Activated T-cell treated with anti-CD3 and anti-CD28 coated beads for 4 hours (primary cell): ENCODE measurements around the gene MOGAT2.
A peak's percentile ranks its signal among the peaks of the same experiment; 100 is the strongest.

Source experiments
- DNase-seq: peaks from one replicate; pipeline ENCODE4 v3.0.0-alpha.2; 2020

The MOGAT2 gene

DNA sequence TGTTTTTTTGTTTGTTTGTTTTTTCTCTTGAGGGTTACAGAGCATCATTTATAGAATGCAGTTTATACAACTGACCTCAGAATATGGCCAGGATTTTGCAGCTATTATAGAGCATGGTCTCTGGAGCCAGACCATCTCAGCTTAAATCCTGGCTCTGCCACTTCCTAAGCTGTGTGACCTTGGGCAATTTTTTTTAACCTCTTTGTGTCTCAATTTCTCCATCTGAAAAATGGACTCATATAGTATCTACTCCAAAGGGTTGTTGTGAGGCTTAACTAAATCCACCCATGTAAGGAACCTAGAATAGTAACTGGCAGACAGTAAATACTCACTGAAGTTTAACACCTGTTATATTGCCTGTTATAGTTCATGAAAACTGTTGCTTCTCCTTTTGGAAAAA, 42.6 kb downstream of the MOGAT2 start:
- no peak for DNase-seq

DNA sequence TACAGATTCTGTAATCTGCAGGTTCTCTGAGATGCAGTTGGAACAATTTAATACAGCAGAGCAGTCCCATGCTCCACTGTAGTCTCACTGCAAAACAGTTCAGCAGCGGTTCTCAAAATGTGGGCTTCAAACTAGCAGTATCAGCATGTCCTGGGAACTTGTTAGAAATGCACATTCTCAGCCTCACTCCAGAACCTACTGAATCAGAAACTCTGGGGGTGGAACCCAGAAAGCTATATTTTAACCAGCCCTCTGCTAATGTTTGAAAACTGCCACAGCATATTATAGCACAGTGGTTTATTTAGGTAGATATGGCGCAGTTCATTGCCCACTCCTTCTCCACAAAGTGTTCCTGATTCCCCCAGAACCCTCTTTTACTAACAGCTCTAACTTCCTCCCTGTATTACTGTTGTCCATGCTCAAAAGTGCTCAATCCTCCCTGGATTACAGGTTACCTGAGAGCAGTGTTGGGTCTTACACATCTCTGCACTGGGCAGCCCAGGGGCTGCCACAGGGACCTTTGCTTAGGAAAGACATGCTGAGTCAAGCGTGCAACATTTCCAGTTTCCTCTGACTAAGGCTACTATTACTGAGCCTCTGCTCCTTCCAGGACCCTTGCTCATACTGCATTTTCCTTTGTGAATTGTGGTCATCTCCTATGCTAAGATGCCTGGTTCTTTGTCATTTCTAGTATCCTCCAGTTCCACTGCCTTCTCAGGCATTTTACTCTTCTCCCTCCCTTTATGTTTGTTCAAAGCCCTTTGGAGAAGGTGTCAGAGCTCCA, 43.3 kb downstream of the MOGAT2 start:
- no peak for DNase-seq

DNA sequence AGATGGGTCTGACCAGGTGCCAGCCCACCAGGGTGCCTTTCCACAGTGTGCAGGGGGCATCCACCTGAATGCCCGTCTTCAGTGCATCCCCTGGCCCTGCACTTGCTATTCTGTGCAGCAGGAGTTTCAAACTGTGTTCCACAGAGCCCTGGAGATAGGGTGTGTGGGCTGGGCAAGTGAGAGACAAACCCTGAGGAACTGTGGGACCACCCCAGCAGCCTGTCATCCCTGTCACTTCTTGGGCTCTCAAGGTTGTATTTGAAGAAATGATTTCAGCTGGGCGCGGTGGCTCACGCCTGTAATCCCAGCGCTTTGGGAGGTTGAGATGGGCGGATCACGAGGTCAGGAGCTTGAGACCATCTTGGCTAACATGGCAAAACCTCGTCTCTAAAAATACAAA, 44.5 kb downstream of the MOGAT2 start:
- DNase-seq: no peak

DNA sequence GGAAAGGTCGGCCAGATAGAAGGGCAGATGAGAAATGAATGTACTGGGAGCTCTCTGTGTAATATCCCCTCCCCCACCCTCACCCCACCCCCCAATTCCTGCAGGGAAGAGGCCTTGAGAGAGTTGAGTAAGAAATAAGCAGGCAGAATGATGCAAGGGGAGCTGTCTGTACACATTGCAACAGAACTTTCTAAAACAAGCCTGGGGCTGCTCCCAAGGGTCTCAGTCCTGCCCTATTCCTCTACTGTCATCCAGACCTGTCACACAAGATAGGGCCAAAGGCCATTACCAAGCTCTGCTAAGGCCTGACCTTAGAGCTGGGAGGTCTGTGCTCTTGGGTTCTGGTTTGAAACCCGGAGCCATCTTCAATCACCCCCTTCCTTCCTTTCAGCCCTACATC, 45.2 kb downstream of the MOGAT2 start:
- no peak for DNase-seq

DNA sequence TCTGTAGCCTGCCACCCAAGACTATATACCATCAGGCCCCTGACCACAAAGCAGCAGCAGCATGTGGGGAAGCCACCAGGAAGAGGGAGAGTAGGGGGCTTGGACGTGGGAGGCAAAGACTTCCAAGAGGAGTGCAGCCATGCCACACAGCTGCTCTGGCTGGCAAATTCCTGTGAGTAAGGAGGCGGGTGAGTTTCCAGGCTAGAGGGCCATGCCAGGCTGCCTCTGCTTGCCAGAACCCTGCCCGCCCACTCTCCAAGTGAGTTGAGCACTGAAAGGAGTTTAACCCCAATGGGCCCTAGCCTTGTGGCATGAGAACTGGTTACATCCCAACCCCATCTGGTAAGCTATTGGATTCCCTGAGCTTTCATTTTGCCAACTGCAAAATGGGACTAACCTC, 46.2 kb downstream of the MOGAT2 start:
- DNase-seq: no peak

DNA sequence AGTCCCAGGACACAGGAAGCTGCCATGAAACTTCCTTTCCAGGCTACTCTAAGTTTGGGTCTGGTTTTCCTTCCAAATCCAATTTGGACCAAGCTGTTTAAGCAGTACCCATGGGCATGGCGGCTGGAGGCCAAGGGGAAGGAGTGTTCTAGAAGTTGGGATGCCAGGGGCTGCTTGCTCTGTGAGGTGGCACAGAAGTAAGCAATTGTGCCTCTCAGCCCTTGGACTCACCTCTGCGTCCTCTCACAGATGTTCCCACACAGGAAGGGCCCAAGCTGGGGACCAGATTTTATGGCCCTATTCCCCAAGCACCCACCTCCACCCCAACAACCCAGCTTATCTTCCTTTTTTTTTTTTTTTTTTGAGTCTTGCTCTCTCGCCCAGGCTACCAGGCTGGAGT, 47.5 kb downstream of the MOGAT2 start:
- DNase-seq: no peak

DNA sequence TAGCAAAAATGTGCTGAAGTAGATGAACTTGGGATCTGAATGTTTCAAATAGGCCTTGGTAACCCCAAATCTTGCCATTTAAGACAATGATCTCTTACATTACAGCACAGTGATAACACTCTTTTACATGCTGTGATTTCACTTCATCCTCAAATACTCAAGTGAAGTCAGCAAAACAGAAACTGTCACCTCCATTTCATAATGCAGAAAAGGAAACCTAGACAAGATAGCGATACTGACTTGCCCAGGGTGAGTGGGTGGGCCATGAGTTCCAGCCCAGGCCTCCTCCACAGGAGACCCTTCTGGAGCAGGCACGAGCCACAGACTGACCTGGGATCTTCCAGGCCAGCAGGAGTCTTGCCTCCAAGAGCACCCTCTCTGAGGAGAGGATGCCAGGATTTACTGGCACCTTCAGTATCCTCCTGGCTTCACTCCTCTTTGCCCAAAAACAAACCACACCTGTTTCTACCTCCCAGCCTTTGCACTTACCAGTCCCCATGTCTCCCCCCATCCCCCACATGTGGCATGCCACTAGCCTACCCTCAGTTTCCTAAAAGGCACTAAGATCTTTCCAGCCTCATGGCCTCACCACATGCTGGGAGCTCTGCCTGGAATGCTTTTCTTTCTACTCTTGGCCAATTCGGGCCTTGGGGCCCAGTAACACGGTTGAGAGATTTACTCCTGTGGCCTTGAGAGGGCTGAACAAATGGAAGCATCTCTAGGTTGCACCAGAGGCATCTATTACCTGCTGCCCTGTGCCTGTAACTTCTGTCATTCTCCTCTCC, 49.0 kb downstream of the MOGAT2 start:
- DNase-seq: no peak

DNA sequence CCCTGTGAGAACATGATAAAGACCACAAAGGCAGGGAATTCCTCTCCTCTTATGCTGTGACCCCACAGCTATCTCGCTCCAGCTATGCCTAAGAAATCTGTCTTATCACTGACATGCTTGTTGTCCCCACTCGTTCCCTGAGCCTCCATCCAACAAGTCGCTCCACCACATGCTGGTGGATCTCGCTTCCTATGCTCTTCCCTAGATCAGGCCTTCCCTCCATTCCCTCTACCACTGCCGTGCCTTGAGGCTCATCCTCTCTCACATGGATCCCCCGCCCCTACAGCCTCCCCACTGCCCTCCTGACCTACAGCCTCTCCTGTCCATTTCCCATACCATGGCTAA, 49.6 kb downstream of the MOGAT2 start:
- DNase-seq: no peak

DNA sequence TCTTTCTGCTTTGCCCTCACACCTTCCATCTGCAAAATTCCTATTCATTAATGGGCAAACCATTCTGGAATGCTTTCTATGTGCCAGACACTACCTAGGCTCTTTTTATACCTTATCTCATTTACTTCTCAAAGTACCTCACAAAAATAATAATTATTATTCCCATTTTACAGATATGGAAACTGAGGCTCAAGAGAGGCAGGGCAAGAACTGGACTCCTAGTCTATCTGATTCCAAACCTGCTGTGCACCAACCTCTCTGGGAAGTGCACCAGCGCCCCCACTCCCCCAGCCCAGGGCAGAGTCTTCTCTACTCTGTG, 50.1 kb downstream of the MOGAT2 start:
- DNase-seq: no peak

DNA sequence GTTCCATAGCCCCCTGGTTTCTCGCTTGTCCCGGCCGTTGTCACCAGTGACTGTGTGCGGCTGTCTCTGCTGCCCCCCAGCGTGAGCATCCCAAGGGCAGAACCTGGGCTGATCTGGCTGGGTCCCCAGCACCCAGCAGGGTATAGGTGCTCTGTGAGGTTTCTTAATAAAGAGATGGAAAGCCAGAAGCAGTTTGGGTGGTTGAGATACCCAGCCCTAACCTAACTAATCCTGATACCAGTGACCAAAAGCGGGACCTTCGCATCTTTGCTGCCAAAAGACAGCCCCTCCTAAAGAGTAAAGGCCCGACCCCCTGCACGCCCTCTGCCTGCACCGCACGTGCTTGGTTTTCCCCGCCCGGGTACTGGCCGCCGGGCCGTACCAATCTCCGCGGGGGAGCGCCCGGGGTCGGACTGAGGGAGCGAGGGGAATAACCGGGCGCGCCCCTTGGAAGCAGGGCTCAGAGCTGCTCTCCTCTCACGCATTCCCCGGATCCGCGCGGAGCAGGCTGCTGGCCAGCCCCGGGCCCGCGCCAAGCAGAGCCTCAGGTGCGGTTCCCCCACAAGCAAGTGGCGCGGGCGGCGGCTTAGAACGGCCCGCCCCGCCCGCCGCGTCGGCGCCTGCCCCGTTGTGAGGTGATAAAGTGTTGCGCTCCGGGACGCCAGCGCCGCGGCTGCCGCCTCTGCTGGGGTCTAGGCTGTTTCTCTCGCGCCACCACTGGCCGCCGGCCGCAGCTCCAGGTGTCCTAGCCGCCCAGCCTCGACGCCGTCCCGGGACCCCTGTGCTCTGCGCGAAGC, 50.7 kb downstream of the MOGAT2 start, which contains the start of gene DGAT2:
Gene DGAT2, plus strand, starts transcription at position 667 of the 797 bp plus-strand sequence. CDS start 214 bp downstream, outside the sequence.
- DNase-seq: peak; percentile 53

DNA sequence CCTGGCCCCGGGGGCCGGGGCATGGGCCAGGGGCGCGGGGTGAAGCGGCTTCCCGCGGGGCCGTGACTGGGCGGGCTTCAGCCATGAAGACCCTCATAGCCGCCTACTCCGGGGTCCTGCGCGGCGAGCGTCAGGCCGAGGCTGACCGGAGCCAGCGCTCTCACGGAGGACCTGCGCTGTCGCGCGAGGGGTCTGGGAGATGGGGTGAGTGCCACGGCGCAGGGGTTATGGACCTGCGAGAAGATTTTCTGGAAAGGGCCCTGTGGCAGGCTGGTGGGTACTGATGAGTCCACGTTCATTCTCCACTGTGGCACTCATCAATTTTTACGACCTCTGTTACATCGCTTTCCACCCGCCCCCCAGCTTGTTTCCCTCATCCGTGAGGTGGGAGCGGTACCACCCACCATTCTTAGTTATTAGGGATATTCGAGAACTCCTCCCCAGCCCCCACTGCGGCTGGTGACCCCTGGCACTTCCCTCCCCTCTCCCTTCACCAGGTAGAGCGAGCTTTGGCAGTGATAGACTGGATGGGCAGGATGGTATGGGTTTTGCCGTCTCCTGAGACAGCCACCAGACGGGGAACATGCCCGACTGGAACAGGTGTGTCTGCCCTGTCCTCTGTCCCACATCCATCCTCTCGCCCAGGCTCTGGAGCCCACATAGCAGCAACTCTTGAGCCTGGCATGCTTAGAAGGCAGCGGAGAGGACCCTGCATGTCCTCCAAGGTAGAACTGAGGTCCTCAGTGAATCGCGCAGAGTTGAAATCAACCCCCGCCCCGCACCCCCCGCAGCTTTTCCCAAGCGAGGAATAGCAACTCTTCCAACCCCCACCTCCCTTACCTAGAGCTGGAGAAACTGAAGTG, 51.5 kb downstream of the MOGAT2 start:
- DNase-seq: no peak

DNA sequence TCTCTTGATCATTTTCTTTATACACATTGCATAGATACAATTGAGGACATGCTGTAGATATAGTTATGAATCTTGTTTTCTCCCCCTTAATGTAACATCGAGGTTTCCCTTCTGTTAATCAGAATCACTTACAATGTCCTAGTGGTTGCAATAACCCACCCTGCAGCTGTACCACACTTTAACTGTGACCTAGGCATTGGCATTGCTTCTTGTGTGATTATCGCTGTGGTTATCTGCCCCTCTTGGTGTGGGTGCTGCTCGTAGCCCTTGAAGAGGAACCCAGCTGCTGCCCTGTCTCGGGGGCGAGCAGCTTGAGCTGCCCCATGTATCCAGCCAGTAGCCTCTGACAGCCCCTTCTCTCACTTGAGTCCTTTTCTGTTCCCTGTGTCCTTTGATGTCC, 52.5 kb downstream of the MOGAT2 start:
- DNase-seq: no peak

DNA sequence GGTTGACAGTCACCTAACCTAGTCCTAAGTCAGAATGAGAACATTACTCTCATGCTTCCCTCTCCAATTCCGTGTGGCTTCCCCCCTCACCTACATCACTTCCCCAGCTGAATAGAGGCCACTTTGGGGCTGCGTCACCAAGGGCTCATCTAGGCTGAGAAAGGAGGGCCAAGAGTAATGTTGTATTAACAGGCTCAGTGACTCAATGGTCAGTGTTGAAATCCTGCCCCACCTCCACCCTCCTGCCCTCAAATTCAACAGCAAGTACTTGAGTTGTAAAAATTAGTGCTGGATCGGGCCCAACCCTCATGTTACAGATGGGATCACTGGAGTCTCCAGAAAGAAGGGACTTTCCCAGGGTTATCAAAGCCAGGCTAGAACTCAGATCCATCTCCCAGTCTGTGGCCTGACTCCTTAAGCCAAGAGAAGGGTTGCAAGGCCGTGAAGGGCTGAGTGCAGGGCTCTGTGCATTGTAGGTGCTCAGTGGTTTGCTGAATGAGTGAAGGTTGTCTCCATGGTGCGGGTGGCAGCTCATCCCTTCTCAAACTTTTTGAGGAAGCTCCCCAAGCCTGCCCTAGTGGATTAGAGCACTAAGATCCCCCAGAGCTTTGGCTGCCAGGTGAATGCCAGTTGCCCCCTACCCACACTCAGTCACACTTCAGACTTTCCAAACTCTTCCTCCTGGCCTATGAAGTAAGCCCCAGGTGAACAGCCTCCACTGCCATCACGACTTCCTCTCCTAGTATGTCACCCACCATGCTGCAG, 54.2 kb downstream of the MOGAT2 start:
- no peak for DNase-seq

DNA sequence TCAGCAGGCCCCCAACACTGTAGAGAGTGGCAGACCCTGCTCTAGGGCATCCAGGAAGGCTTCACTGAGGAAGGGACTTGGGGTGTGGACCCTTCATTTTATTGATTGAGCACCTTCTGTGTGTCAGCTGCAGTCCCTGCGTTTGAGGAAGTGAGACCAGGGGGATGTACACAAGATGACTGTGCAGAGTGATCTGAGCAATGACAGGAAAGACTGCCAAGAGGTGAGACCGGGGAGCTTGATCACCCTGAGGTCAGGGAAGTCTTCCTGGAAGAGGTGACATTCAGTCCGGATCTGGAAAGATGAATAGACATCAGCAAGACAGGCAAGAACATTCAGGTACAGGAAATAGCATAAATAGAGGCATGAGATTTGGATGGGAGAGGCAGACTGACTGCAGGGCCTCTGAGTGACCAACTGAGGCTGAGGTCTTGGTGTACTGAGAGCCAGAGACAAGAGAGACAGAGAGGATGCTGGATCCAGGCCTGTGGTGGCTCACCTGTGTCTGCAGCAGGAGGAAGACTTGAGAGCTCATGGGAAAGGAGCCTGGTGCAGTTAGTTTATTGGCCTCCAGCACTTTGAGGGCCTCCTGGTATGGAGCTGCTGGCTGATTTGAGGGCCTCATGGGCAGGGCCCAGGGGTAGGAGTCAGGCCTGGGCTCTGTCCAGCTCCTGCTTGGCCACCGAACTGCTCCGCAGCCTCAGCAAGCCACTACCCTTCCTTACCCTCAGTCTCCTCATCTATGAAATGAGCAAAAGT, 56.1 kb downstream of the MOGAT2 start:
- no peak for DNase-seq

DNA sequence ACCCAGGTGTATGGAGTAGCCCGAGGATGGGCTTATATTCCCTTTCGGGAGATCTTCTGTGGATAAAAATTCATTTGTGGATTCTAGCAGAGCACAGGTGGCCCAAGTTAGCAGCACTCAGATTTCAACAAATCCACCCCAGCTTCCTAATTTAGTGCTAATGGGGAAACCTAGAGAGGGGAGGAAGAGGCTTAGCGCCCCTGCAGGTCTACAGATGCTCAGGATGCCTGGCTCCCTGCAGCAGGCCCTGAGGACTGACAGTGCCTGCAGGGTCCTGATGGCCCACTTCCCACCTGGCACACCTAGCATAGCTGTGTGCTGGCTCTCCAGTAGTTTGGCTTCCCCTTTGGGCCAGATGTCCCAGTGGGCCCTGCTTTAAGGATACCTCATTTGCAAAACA, 57.4 kb downstream of the MOGAT2 start:
- no peak for DNase-seq

DNA sequence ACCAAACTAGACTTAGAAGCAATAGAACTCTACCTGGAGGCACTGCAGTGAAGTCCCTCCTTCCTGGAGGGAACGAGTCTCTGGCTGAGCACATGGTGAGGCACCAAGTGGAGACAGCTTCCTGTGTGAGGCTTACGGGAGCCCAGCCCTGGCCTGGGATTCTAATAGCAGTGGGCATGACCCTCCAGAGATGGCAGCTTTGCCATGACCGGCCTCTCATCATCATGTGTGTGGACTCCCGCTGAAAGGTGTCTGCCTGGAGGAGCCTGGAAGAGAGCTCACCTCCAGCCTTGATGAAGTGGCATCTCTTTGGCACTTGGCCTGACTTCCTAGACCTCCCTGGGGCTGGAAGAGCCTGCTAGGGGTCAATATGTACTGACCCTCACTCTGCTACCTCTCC, 58.9 kb downstream of the MOGAT2 start:
- DNase-seq: no peak

DNA sequence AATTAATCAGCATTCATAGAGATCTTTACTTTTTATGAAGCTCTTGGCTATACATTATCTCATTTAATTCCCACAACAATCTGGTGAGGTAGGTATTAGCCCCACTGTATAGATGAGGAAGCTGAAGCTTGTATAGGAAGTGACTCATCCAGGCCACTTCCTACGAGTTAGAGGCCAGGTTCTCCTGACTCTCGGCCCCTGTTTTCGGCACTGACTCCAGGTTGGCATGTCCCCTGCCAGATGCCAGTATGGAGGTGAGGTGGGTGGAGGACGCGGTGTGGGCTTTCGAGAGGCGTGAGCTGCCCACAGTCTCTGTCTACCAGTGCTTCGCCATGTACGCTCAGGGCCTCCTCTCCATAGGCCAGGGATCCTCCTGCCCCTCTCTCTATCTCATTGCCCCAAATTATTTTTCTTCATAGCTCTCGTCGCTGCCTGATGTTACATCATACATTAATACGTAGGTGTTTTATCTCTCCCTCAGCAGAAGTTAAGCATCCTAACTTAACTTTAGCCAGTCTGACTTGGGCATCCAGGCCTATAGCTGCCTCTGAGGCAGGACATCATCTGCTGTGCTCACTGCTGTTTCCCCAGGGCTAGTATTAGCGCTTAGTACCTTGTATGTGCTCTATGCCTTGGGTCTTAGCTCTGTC, 59.9 kb downstream of the MOGAT2 start:
- DNase-seq: no peak

DNA sequence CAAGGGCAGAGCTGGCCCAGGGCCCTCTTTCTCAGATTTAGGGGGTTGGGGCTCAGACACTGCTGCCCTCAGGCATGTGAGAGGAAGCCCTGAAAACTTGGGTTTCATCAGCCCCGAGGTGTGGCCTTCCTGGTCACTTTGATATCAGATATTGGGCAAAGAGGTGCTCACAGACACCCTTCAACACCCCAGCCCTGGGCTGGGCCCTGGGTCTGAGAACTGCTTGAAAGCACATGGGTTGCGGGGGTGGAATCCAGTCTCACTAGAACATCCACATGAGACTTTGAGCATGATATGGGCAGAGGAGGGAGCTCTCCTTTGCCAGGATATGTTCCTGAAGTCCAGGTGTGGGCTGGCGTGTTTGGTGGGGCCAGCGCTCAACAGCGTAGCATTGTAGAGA, 61.3 kb downstream of the MOGAT2 start:
- DNase-seq: no peak

DNA sequence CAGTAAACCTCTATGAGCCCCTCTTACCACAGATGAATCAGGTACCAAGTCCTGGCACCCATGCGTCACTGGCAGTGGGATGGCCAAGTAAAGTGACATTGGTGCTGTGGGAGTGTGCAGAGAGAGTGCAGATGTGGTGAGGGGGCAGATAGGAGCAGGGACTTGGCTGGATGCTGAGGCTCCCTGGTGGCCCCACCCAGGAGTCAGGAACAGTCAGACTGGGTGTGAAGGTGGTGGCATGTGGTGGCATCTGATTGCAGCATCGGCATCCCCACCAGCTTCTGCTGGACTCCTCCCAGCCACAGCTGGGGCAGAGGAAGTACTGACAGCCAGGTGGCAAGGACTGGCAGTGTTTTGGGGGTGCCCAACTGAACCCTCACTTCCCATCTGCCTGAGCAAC, 62.3 kb downstream of the MOGAT2 start:
- DNase-seq: no peak

DNA sequence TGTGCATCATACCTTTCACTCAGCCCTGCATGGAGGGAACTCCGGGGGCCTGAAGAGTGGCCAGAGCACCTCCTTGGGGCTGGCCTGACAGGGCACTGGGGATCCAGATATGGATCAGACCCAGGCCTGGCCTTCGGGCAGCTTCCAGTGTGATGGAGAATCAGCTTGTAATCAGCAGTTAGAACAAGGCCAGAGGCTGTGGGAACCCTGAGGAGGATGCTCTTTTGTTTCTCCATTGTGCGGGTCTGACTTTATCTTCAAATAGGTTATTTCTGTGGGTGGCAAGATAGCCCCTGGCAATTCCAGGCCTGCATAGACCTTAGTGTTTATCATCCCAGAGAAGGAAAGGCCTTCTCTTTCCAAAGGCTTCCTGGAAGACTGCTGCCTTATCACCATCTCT, 63.2 kb downstream of the MOGAT2 start:
- no peak for DNase-seq

DNA sequence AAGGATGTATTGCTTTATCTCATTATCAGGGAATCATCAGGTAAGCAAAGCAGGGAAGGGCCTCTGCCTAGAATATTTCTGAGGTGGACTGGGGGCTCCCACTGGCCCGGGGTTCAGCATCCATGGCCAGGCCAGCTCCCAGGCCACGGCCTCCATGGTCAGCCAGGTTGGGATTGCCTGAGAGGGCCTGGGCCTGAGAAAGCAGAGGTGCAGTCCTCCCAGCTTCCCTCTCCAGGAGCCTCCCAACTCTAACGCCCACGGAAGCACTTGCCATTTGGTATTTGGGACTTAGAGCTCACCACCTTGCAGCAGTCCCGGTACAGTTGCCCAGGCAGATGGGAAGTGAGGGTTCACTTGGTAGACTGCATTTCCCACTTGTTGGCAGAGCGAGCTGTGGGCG, 63.7 kb downstream of the MOGAT2 start:
- DNase-seq: no peak
